IMR-90 (cell line): Measurements from ENCODE around the gene TIMM44. TPM values are rescaled to one million over a fixed set of nuclear protein-coding genes. Genes with fewer than 3 reads are reported as not detected.

Source experiments
- ATAC-seq: fragments of 200-7000 bp; cut with Tn5 transposase; 2 replicates; pipeline ENCODE4 v1.9.1; 2020; ENCODE audit warnings: low read depth, mild to moderate bottlenecking, moderate library complexity
- BruUV-seq: library from RNA; stranded (reverse); fragments of 400-500 nt; replicated peaks from 2 replicates; lab custom pipeline; 2021; lab: Mats Ljungman, UMichigan
- CTCF ChIA-PET: fragments of 300-600 bp; formaldehyde crosslinking; extraction: SDS; loops from one replicate; lab custom pipeline; 2021; ENCODE audit warnings: antibody characterized with exemption; lab: Yijun Ruan, JAX
- POLR2A ChIA-PET: fragments of 300-600 bp; sonication (Branson Sonifier 250); formaldehyde crosslinking; loops from one replicate; lab custom pipeline; 2022; ENCODE audit warnings: antibody characterized with exemption; ENCODE audit not compliant: unreplicated experiment; lab: Charles Lee
- DNase-seq: peaks from one replicate; pipeline ENCODE4 v3.0.0; 2013
- H2AFZ ChIP-seq: replicated peaks from 2 replicates; pipeline ENCODE3; 2013; ENCODE audit warnings: low read length, mild to moderate bottlenecking; ENCODE audit not compliant: poor library complexity
- H2AK5ac ChIP-seq: 2 replicates; pipeline ENCODE4 v1.6.1; 2013; ENCODE audit warnings: low read depth, low read length, inconsistent platforms
- H2AK9ac ChIP-seq: replicated peaks from 2 replicates; pipeline ENCODE3; 2013; ENCODE audit warnings: mild to moderate bottlenecking, low read depth, low read length, moderate library complexity; ENCODE audit not compliant: poor library complexity
- H2BK120ac ChIP-seq: 2 replicates; pipeline ENCODE4 v1.6.1; 2013; ENCODE audit warnings: low read depth, low read length, inconsistent platforms
- H2BK15ac ChIP-seq: 3 replicates; pipeline ENCODE4 v1.6.1; 2013; ENCODE audit warnings: low read depth, low read length, inconsistent platforms
- H2BK20ac ChIP-seq: 2 replicates; pipeline ENCODE4 v1.6.1; 2013; ENCODE audit warnings: low read depth, mild to moderate bottlenecking, inconsistent platforms, low read length, moderate library complexity
- H2BK5ac ChIP-seq: 2 replicates; pipeline ENCODE4 v1.6.1; 2013; ENCODE audit warnings: mild to moderate bottlenecking, low read depth, low read length, inconsistent platforms; ENCODE audit not compliant: poor library complexity, severe bottlenecking
- H3K14ac ChIP-seq: replicated peaks from 2 replicates; pipeline ENCODE4 v1.6.1; 2013; ENCODE audit warnings: low read depth, low read length, inconsistent platforms
- H3K18ac ChIP-seq: 2 replicates; pipeline ENCODE4 v1.6.1; 2013; ENCODE audit warnings: low read depth, low read length, control low read depth
- H3K23ac ChIP-seq: 2 replicates; pipeline ENCODE4 v1.6.1; 2013; ENCODE audit warnings: low read depth, low read length, inconsistent platforms
- H3K27ac ChIP-seq: 2 replicates; pipeline ENCODE4 v1.5.1; 2013; ENCODE audit warnings: mild to moderate bottlenecking, control low read depth, low read length; ENCODE audit not compliant: insufficient read depth
- H3K27me3 ChIP-seq: 2 replicates; pipeline ENCODE4 v1.6.1; 2013; ENCODE audit warnings: low read length; ENCODE audit not compliant: control insufficient read depth, insufficient read depth
- H3K36me3 ChIP-seq: 2 replicates; pipeline ENCODE4 v1.6.1; 2013; ENCODE audit warnings: low read length, mixed read lengths; ENCODE audit not compliant: control insufficient read depth, insufficient read depth
- H3K4ac ChIP-seq: 2 replicates; pipeline ENCODE4 v1.6.1; 2013; ENCODE audit warnings: low read depth, low read length, inconsistent platforms
- H3K4me1 ChIP-seq: 2 replicates; pipeline ENCODE4 v1.6.1; 2013; ENCODE audit warnings: low read length, mixed read lengths; ENCODE audit not compliant: control insufficient read depth, insufficient read depth
- H3K4me2 ChIP-seq: 2 replicates; pipeline ENCODE4 v1.6.1; 2013; ENCODE audit warnings: low read depth, mild to moderate bottlenecking, control low read depth, low read length, moderate library complexity
- H3K4me3 ChIP-seq: 2 replicates; pipeline ENCODE4 v1.5.1; 2013; ENCODE audit warnings: low read depth, mild to moderate bottlenecking, control low read depth, low read length, moderate library complexity; ENCODE audit not compliant: insufficient read depth
- H3K56ac ChIP-seq: 2 replicates; pipeline ENCODE4 v1.6.1; 2013; ENCODE audit warnings: low read length, inconsistent platforms; ENCODE audit not compliant: insufficient read depth; ENCODE audit errors: extremely low read depth
- H3K79me1 ChIP-seq, 2 experiments: 2 replicates each; pipeline ENCODE4 v1.6.1; 2013; ENCODE audit warnings: low read length in 2 of 2, inconsistent platforms in 1 of 2, low read depth in 1 of 2
- H3K9ac ChIP-seq: 2 replicates; pipeline ENCODE4 v1.6.1; 2013; ENCODE audit warnings: low read depth, low read length, control low read depth
- H3K9me1 ChIP-seq: 2 replicates; pipeline ENCODE4 v1.6.1; 2013; ENCODE audit warnings: low read length, inconsistent platforms; ENCODE audit not compliant: insufficient read depth
- H3K9me3 ChIP-seq: 2 replicates; pipeline ENCODE4 v1.6.1; 2013; ENCODE audit warnings: low read length; ENCODE audit not compliant: control insufficient read depth, insufficient read depth
- H4K20me1 ChIP-seq: 2 replicates; pipeline ENCODE4 v1.6.1; 2013; ENCODE audit warnings: low read length, inconsistent platforms; ENCODE audit not compliant: insufficient read depth
- H4K5ac ChIP-seq: 2 replicates; pipeline ENCODE4 v1.6.1; 2013; ENCODE audit warnings: mild to moderate bottlenecking, low read depth, low read length, control low read depth
- H4K8ac ChIP-seq, 2 experiments: 2 replicates each; pipeline ENCODE4 v1.6.1; 2013; ENCODE audit warnings: low read depth in 2 of 2, low read length in 2 of 2, control low read depth in 1 of 2, inconsistent platforms in 1 of 2
- H4K91ac ChIP-seq: 2 replicates; pipeline ENCODE4 v1.6.1; 2013; ENCODE audit warnings: low read depth, low read length, inconsistent platforms; ENCODE audit not compliant: insufficient read depth
- BHLHE40 ChIP-seq: fragments of 150-350 bp; IDR thresholded peaks from 2 replicates; pipeline ENCODE4 v1.6.1; 2016; ENCODE audit warnings: mild to moderate bottlenecking, low read depth, low read length
- CEBPB ChIP-seq: IDR thresholded peaks from 2 replicates; pipeline ENCODE4 v1.6.1; 2012; ENCODE audit warnings: low read depth, low read length, improper control_type of control experiment
- CHD1 ChIP-seq: IDR thresholded peaks from 2 replicates; pipeline ENCODE4 v1.6.1; 2012; ENCODE audit warnings: low read depth, low read length, improper control_type of control experiment
- ELK1 ChIP-seq: fragments of 150-350 bp; IDR thresholded peaks from 2 replicates; pipeline ENCODE4 v1.6.1; 2016; ENCODE audit warnings: low read depth, mild to moderate bottlenecking, low read length, moderate library complexity, borderline replicate concordance
- FOS ChIP-seq: fragments of 150-350 bp; IDR thresholded peaks from 2 replicates; pipeline ENCODE4 v1.6.1; 2016; ENCODE audit warnings: low read depth, low read length
- MAFK ChIP-seq: IDR thresholded peaks from 2 replicates; pipeline ENCODE4 v1.6.1; 2012; ENCODE audit warnings: low read depth, low read length, improper control_type of control experiment
- MXI1 ChIP-seq: IDR thresholded peaks from 2 replicates; pipeline ENCODE4 v1.6.1; 2012; ENCODE audit warnings: low read depth, mild to moderate bottlenecking, low read length, moderate library complexity, borderline replicate concordance
- NFE2L2 ChIP-seq: fragments of 150-350 bp; IDR thresholded peaks from 2 replicates; pipeline ENCODE4 v1.6.1; 2016; ENCODE audit warnings: low read depth, mild to moderate bottlenecking, low read length
- POLR2A ChIP-seq: IDR thresholded peaks from 2 replicates; pipeline ENCODE4 v1.6.1; 2012; ENCODE audit warnings: mild to moderate bottlenecking, low read depth, low read length
- RAD21 ChIP-seq: IDR thresholded peaks from 2 replicates; pipeline ENCODE4 v1.6.1; 2012; ENCODE audit warnings: low read length, improper control_type of control experiment
- RCOR1 ChIP-seq: IDR thresholded peaks from 2 replicates; pipeline ENCODE4 v1.6.1; 2012; ENCODE audit warnings: mild to moderate bottlenecking, low read length, improper control_type of control experiment; ENCODE audit not compliant: insufficient replicate concordance
- RFX5 ChIP-seq: IDR thresholded peaks from 2 replicates; pipeline ENCODE4 v1.8.0; 2012; ENCODE audit warnings: low read depth, mild to moderate bottlenecking, low read length, moderate library complexity
- SMC3 ChIP-seq: fragments of 150-350 bp; IDR thresholded peaks from 2 replicates; pipeline ENCODE4 v1.6.1; 2016; ENCODE audit warnings: low read depth, mild to moderate bottlenecking, antibody characterized with exemption, low read length, moderate library complexity
- USF2 ChIP-seq: fragments of 150-350 bp; IDR thresholded peaks from 2 replicates; pipeline ENCODE4 v1.6.1; 2017; ENCODE audit warnings: mild to moderate bottlenecking, antibody characterized with exemption, low read length, low read depth
- WGBS, 2 experiments: methylation state at CpG; one replicate each; pipeline versions ENCODE4 v1.1.5 to v1.1.7; 2013; ENCODE audit warnings: missing lambda C conversion rate in 2 of 2; ENCODE audit not compliant: insufficient read length in 1 of 2; ENCODE audit errors: extremely low coverage in 2 of 2; 5-methylcytosine and 5-hydroxymethylcytosine counted together
- dilution Hi-C: fragments of 300-500 bp; cut with HindIII; formaldehyde crosslinking; loops from one replicate; pipeline ENCODE4 v1.14.3; 2018; ENCODE audit warnings: low sequenced_read_pairs; ENCODE audit not compliant: unreplicated experiment
- in situ Hi-C: fragments of 300-500 bp; cut with MboI; formaldehyde crosslinking; loops from 3 replicates; pipeline ENCODE4 v1.14.3; 2019; ENCODE audit warnings: low sequenced_read_pairs, inconsistent platforms, mixed read lengths
- intact Hi-C: fragments of 100-400 bp; cut with micrococcal nuclease; formaldehyde crosslinking; loops from 2 replicates; pipeline ENCODE4 v1.10.0; 2022
- polyA plus RNA-seq, 3 experiments: library from polyadenylated mRNA; depleted of rRNA; stranded (reverse); fragments of >200 nt; gene quantifications; 2 replicates each; pipeline ENCODE4 v1.2.3, GENCODE V29; 2012; ENCODE audit warnings: low replicate concordance in 1 of 3
- total RNA-seq: library from RNA; depleted of rRNA; stranded (reverse); fragments of >200 nt; gene quantifications from 2 replicates; pipeline ENCODE4 v1.2.3, GENCODE V29; 2012

TIMM44 gene
- total and polyA plus RNA-seq, 2 of the 4 experiments (the other 2 are of a cell fraction), result 37.6 to 52.3 TPM

DNA sequence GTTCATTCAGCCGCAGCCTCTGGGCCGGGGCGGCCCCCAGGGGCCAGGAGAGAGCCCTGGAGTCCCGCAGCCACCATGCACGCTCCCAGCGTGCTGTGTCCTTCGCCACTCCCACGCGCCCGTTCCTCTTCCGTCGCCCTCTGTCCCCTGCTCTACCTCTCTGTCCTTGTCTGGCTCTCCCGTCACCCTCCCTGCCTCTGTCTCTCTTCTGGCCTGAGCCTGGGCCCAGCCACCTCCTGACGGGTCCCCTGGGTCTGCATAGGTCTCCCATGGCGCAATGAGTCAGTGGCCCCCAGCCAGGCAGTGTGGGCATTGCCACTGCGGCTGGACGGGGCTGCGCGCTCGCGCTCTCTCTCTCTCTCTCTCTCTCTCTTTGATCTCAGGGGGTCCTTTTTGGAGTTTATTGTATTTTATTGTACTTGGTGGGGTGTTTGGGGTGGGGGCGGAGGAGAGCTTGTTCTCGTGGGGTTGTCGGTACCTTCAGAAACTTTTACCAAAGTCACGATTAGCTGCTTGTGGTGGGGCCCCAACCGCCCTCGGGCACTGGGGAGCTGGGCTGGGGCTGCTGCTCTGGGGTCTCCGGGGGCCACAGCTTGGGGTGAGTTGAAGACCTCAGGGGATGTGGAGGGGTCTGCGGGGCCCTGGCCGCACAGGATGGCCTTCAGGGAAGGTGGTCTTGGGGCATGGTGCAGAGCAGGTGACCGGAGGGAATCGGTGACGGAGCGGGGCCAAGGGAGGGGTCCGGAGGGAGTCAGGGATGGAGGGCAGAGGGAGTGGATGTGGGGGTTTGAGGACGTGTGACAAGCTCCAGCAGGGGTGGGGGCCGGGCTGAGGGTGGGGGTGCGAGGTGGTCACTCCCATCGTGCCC lies 30.5 kb downstream of the TIMM44 start (continued):
- no peak for TF ChIP-seq ELK1

DNA sequence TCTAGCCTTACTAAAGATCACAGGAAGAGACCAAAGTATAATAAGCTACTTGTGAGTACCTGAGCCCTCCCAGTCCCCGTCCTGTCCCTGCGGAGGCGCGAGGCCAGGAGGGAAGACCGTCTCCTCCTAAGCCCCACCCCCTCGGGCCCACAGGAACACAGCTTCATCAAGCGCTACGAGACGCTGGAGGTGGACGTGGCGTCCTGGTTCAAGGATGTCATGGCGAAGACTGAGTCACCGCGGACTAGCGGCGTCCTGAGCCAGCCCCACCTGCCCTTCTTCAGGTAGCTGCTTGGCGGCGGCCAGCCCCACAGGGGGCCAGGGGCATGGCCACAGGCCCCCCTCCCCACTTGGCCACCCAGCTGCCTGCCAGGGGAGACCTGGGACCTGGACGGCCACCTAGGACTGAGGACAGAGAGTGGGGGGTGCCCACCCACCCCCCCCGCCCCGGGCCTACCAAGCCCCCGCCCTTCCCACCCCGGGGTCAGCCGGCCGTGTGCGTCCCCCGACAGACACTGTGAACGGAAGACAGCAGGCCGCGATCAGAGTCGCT lies 31.2 kb downstream of the TIMM44 start:
- H2BK15ac ChIP-seq, result no peak overlapping the region
- H4K8ac ChIP-seq, result no peak overlapping the region
- H3K79me1 ChIP-seq, result peaks cover 0 to 18% of the 10 kb centered on the region in 2 experiments; a peak in 2 of 4 replicates
- H2AK9ac ChIP-seq, result no peak overlapping the region
- no peak overlapping the region for H3K23ac ChIP-seq
- intact Hi-C loops (no loop called here), dilution Hi-C loops (no loop called here), in situ Hi-C loops (no loop called here)
- H3K4me3 ChIP-seq, result no peak overlapping the region
- H4K91ac ChIP-seq, result no peak overlapping the region
- H3K27me3 ChIP-seq, result peaks cover 11% of the 10 kb centered on the region
- no peak overlapping the region for H3K4ac ChIP-seq
- 93% methylated on average over 4 of the region's 31 CpGs; no CpG with 5 or more reads in 1 of the 2 experiments for WGBS, 2 experiments
- no peak overlapping the region for H2BK20ac ChIP-seq
- H4K20me1 ChIP-seq, result peaks cover 23% of the 10 kb centered on the region
- ChIA-PET CTCF (no interaction called here), POLR2A (no interaction called here)
- ATAC-seq (no peak), DNase-seq (no peak)
- H3K56ac ChIP-seq, result no peak overlapping the region
- H2BK5ac ChIP-seq, result no peak overlapping the region
- H4K5ac ChIP-seq, result no peak overlapping the region
- no peak overlapping the region for H2AFZ ChIP-seq
- H3K4me1 ChIP-seq, result peaks cover 7% of the 10 kb centered on the region; the same call in 1 of the 2 replicates
- no peak overlapping the region for H3K27ac ChIP-seq
- no peak overlapping the region for H3K4me2 ChIP-seq
- H3K14ac ChIP-seq, result no peak overlapping the region
- no peak overlapping the region for H2AK5ac ChIP-seq
- H3K9me3 ChIP-seq, result no peaks in the 10 kb centered on the region
- peaks cover 28% of the 10 kb centered on the region for H3K36me3 ChIP-seq
- BruUV-seq, result no TSS peak
- no peak overlapping the region for H3K18ac ChIP-seq
- no peak overlapping the region for H2BK120ac ChIP-seq
- no peaks in the 10 kb centered on the region; the same call in 1 of the 2 replicates for H3K9me1 ChIP-seq
- H3K9ac ChIP-seq, result no peak overlapping the region
- TF ChIP-seq NFE2L2, result no peak
- TF ChIP-seq MAFK, result no peak
- TF ChIP-seq BHLHE40, result no peak
- TF ChIP-seq SMC3, result no peak
- no peak for TF ChIP-seq CEBPB
- TF ChIP-seq RCOR1, result no peak
- TF ChIP-seq FOS, result no peak
- no peak for TF ChIP-seq MXI1
- TF ChIP-seq POLR2A, result no peak
- TF ChIP-seq CHD1, result no peak
- no peak for TF ChIP-seq RFX5
- no peak for TF ChIP-seq RAD21
- TF ChIP-seq USF2, result no peak
